Inflammatory macrophage treated with lipopolysaccharide for 1 hour (primary cell): Measurements from ENCODE around the gene CDH13.
A peak's percentile ranks its signal among the peaks of the same experiment; 100 is the strongest.

Source experiments
- DNase-seq, 2 donors: peaks; one replicate each; pipeline ENCODE4 v3.0.0-alpha.2; 2020 to 2022

Gene CDH13

DNA sequence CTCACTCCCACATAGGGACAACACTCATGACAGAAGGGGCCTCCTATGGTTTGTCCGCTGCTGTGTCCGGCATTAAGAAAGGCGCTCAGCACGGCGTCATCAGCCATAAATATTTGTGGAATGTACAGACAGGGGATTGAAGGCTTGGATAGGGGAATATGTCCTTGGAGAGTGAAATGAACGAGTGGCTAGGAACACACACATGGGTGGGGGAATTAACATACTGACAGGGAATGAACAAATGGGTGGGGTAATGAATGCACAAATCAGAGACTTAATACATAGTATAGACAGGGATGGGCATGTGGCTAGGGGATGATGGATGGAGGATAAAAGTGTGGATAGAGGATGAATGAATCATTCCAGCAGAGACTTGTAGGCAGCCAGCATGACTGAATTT lies 1027.0 kb downstream of the CDH13 start:
- DNase-seq: no peak

GRCh38 chr16:83660282-83660681 lies 1033.5 kb downstream of the CDH13 start:
- no peak for DNase-seq

DNA sequence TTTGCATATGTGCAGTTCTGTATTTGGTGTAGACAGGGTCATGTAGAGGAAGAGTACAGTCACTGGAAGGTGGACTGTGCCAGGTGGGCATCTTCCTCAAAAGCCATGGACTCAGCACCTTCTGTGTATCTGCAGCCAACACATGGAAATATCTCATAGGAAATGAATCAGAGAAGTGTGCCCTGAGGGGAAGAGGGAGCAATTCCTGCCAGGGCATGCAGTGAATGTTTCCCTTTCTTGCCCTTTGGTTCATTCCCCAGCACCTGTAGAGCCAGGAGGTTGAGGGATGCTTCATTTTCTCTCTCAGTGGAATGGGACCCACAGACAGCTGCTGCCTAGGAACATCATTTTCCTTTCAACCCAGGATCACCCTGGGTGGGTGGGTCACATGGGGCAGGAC lies 1034.9 kb downstream of the CDH13 start:
- DNase-seq: no peak

DNA sequence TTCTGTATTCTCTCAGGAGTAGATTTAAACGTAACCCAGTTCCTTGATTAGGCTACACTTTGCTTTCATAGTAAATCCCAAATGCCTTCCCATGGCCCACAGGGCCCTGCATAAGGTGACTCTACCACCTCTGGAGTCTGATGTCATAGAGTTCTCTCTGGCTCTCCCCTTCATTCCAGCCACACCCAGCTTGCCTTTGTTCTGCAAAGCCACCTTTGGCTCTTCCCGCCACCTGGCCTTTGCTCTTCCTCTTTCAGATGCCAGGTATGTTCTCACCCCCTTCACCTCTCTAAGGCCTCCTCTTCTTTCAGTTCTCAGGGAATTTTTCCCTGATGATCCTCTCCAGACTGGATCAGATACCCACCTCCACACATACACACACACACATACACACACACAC lies 1039.7 kb downstream of the CDH13 start:
- DNase-seq: no peak

GRCh38 chr16:83669456-83669855 lies 1042.7 kb downstream of the CDH13 start:
- no peak for DNase-seq

DNA sequence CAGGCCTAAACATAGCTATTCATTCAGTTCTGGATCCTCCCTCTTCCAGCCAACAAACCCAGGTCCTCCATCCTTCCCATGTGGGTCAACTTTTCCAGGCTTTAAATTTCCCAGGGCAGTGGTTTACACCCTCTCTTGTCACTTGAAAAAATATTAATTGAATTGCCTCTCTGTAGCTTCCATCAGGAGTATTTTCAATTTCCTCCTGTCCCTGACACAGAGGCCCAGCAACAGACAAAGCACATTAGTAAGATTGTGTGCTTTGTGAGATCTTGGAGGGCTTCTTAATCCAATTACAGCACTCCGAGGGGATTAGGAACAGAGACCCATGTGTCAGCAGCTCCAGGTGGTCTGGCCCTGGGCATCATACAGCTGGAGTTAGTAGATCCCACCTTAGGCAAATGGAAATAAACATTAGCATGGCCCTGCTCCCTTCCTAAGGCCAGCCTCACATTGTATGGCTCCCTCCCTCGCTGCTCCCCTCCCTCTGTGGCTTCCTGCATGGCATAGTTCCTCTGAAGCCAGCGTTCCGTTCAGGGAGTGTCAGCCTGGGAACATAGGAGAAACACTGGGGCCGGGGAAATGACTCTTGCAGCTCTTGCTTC lies 1048.3 kb downstream of the CDH13 start:
- DNase-seq: no peak

DNA sequence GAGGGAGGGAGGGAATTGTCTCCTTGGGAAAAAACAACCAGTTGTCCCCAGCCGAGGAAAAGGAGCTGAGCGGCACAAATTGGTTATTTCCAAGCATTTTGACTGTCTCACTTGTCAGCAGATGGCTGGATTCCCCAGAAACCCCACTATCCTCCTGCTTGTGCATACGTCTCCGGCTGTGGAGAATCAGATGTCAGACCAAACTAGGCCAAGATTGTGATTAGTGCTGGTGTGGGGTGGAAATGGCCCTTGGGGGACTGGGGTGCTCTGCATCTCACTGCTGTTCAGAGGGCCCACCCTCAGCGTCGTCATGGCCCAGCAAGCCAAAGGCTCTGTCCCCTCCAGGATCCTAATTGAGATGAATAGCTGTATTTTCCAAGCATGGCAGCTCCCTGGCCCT lies 1049.3 kb downstream of the CDH13 start:
- DNase-seq: no peak

DNA sequence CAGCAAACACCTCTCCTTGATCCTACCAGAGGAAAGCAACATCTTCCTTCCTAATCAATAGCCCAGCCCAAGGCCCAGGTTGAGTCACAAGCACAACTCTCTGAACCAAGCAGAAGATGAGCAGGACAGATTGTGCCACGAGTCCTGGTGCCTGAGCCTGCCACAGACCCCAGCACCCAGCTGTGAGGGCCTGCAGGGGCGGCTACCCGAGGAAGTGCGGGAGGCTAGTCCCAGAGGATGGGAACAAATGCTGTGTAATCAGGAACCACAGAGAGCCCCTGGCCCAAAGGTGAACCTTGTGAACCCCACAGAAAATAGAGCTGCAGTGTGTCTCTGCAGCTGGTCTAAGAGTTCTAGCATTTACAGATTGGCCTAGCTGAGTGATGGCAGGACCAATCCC lies 1054.2 kb downstream of the CDH13 start:
- no peak for DNase-seq

- no peak for DNase-seq
Observed at GRCh38 chr16:83681381-83681956, 1054.7 kb downstream of the CDH13 start.

GRCh38 chr16:83682116-83682867 lies 1055.5 kb downstream of the CDH13 start:
- DNase-seq: no peak

GRCh38 chr16:83682868-83683235 lies 1056.1 kb downstream of the CDH13 start:
- DNase-seq: no peak

DNA sequence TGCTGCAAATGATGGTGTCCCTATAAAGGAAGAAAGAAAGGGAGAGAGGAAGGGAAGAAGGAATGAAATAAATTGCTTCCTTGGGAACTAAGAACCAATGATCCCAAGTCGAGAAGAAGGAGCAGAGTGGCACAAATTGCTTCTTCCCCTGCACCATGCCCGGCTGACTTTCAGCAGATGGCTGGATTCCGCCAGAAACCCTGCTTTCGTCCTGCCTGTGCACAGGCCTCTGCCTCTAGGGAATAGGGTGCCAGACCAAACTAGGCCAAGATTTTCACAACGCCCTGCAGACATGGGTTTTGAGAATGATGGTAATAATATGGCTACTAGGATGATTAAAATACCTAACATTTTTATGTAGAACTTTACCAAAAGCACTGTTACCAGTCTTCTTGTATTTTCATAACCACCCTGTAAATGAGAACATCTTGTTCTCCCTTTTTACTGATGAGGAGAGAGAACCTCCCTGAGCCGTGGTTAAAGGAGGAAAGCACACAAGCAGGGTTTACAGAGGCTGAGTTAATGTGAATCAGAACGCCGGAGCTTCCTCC lies 1058.9 kb downstream of the CDH13 start:
- DNase-seq: no peak

DNA sequence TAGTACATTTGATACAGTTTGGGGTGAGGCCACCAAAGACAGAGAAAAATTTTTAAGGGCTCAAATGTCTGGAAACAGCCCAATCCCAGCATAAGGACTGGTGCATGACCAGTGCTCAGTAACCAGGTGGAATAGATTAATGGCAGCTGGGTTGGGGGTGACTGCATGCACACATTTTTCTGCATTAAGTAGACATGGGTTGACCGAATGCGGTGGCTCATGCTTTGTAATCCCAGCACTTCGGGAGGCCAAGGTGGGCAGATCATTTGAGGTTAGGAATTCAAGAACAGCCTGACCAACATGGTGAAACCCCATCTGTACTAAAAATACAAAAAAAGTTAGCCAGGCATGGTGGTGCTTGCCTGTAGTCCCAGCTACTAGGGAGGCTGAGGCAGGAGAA lies 1060.0 kb downstream of the CDH13 start:
- DNase-seq: no peak

DNA sequence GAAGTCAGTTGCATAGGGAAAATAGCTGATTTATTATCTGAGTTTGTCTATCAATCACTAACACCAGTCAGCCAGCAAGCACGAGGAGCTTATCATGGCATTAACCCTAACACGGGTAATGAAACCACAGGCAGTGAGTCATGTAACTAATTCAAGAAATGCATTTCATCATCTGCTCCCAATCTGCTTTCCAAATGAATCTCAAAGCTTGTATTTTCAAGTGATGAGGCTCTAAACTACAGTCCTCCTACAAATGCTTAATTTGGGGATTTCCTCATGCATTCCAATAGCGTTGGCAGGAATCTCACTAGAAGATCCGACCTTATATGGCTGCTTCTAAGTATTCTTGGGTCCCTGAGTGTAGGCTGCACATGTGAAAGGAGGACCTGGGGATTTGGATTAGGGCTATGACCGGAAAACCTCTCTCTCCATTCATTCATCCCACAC lies 1062.6 kb downstream of the CDH13 start:
- peak; percentile 59 to 73 for DNase-seq

DNA sequence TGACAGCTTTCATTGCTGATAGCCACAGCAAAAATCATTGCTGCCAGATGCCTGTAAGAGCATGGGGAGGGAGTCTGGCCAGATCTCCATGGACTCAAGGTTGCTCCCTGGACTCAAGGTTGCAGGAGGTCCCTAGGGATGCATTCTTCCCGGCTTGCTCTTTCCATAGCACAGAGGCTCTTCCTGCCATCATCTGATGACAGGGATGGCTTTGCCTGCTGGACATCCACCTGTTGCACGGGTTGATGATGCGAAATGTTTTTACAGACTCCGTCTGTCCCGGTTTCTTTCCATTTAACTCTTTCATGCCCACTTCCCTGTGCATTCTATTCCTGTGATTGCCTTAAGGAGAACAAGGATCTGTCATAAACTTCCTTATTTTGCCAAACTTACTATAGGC lies 1065.5 kb downstream of the CDH13 start:
- no peak for DNase-seq

GRCh38 chr16:83698964-83699363 lies 1072.2 kb downstream of the CDH13 start:
- DNase-seq: no peak

GRCh38 chr16:83699817-83700216 lies 1073.0 kb downstream of the CDH13 start:
- no peak for DNase-seq

- DNase-seq: no peak
Observed at GRCh38 chr16:83700918-83701317, 1074.1 kb downstream of the CDH13 start.

DNA sequence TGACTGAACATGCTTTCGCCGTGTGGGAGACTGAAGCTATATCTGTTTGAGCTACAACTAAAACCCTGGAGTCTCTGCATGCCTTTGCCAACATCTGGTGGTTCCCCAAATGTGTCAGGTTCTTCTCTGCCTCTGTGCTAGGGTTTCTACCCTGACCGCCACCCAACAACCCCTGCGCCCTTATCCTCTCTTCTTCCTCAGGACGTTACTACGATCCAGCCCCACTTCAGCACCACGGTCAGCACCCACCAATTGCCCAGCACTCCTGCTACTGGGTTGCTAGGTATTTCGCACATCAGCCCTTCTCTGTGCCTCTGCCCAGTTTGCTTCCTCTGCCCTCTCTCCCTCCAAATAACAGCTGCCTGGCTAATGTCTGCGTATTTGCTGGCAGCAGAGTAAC lies 1074.7 kb downstream of the CDH13 start:
- peak; percentile 8 to 38 for DNase-seq

DNA sequence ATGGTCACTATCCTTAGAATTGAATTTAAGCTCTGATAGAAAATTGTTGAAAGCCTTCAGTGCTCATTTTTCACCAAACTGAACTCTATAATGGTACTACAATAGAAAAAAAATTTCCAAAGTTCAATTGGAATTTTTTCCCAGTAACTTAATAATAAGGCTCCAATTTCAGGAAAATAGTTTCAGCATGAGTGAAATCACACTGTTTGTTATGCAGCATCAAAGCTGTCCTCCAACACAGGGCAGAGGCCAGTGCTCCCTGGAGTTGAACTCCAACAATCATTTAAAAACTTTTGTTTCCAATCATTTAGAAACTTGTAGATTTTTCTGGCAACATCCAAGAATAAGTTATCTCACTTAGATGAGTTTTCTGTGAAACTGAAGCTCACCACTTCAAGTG lies 1077.9 kb downstream of the CDH13 start:
- DNase-seq: no peak

DNA sequence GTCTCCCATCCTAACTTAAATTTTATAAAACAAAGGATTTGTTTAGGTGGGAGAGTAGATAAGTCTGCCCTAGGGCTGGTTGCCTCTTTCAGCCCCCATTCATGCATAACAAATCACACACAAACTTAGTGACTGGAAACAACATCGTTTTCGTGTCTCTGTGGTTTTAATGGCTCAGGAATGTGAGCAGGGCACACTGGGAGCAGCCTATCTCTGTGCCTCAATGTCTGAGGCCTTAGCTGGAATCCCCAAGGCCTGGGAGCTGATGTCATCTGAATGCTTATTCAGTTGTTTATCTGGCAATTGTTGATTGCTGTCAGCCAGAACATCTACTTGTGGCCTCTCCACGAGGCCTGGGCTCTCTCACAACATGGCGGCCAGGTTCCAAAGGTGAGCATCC lies 1079.1 kb downstream of the CDH13 start:
- no peak for DNase-seq

DNA sequence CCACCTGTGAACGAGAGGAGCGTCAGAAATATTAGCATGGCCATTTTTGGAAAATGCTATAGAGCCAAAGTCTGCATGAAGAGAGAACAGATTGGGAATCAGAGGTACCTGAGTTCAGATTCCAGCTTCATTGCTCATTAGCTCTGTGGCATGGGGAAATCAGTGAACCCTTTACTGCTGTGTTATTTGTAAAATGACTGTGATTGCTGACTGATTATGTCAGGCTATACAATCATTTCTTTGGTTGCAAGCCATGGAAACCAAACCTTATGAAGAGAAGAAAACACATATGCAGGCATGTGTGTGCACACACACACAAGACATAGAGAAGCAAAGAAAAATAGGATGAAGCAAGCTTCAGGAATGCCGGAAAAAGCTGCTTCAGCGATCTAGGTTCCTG lies 1079.6 kb downstream of the CDH13 start:
- no peak for DNase-seq

DNA sequence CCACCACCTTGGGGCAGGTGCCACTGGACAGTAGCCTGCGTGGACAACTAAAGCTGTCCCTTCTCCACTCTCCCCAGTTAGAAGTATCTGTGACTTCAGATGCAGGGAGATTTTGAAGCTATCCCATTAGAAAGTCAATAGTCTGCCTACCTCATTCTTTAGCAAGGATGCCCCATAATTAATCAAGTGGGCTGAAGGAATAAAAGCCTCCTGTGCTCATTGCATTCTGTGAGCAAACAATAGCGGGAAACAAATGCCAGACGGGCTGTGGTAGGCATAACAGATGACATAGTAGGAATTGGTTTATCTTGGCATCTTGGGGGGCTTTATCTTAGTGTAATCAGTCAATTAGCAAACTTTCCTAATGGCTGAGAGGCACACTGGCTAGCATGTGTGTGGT lies 1084.3 kb downstream of the CDH13 start:
- DNase-seq: no peak

GRCh38 chr16:83713597-83713996 lies 1086.8 kb downstream of the CDH13 start:
- no peak for DNase-seq
